Hepatocyte (in vitro differentiated cells): ENCODE data around the gene MEGF8. TPM values are rescaled to one million over a fixed set of nuclear protein-coding genes. Genes with fewer than 3 reads are reported as not detected.

Experiments used
- DNase-seq: peaks from one replicate; pipeline ENCODE4 v3.0.0-alpha.2; 2016; ENCODE audit warnings: low spot score
- H2AFZ ChIP-seq: fragments of 200-600 bp; sonication (generic); 2 replicates; pipeline ENCODE4 v1.6.0; 2016; ENCODE audit warnings: antibody characterized with exemption, mild to moderate bottlenecking
- H3K27ac ChIP-seq: fragments of 200-600 bp; sonication (generic); 2 replicates; pipeline ENCODE4 v1.5.1; 2016; ENCODE audit warnings: mild to moderate bottlenecking
- H3K27me3 ChIP-seq: fragments of 200-600 bp; sonication (generic); 2 replicates; pipeline ENCODE4 v1.6.1; 2016
- H3K36me3 ChIP-seq: fragments of 200-600 bp; sonication (generic); replicated peaks from 2 replicates; pipeline ENCODE4 v1.5.1; 2016; ENCODE audit warnings: low read depth; ENCODE audit not compliant: insufficient read depth
- H3K4me1 ChIP-seq: fragments of 200-600 bp; sonication (generic); 2 replicates; pipeline ENCODE4 v1.5.1; 2016; ENCODE audit warnings: mild to moderate bottlenecking, moderate library complexity; ENCODE audit not compliant: insufficient read depth
- H3K4me2 ChIP-seq: fragments of 200-600 bp; sonication (generic); 2 replicates; pipeline ENCODE4 v1.6.0; 2016
- H3K4me3 ChIP-seq: fragments of 200-600 bp; sonication (generic); 2 replicates; pipeline ENCODE4 v1.5.1; 2016; ENCODE audit warnings: mild to moderate bottlenecking
- H3K79me2 ChIP-seq: fragments of 200-600 bp; sonication (generic); 2 replicates; pipeline ENCODE4 v1.6.0; 2017; ENCODE audit warnings: mild to moderate bottlenecking
- H3K9me2 ChIP-seq: fragments of 200-600 bp; sonication (generic); replicated peaks from 2 replicates; pipeline ENCODE4 v1.6.0; 2017; ENCODE audit warnings: mild to moderate bottlenecking; ENCODE audit not compliant: insufficient read depth
- H3K9me3 ChIP-seq: fragments of 200-600 bp; sonication (generic); 2 replicates; pipeline ENCODE4 v1.5.1; 2016; ENCODE audit warnings: low read depth, mild to moderate bottlenecking
- H4K20me1 ChIP-seq: fragments of 200-600 bp; sonication (generic); 2 replicates; pipeline ENCODE4 v1.6.0; 2016; ENCODE audit warnings: mild to moderate bottlenecking; ENCODE audit not compliant: insufficient read depth, poor library complexity, severe bottlenecking
- CTCF ChIP-seq: fragments of 200-600 bp; sonication (generic); IDR thresholded peaks from 2 replicates; pipeline ENCODE4 v1.5.1; 2016; ENCODE audit warnings: antibody characterized with exemption, mild to moderate bottlenecking; ENCODE audit not compliant: poor library complexity
- EZH2 ChIP-seq: fragments of 200-600 bp; sonication (generic); IDR thresholded peaks from 2 replicates; pipeline ENCODE4 v1.6.1; 2016; ENCODE audit warnings: antibody characterized with exemption, mild to moderate bottlenecking, borderline replicate concordance
- EZH2phosphoT487 ChIP-seq: fragments of 200-600 bp; sonication (generic); IDR thresholded peaks from one replicate; pipeline ENCODE4 v1.6.1; 2018; ENCODE audit warnings: antibody characterized with exemption, mild to moderate bottlenecking, low read depth, moderate library complexity; ENCODE audit not compliant: unreplicated experiment, severe bottlenecking
- WGBS: methylation state at CpG from one replicate; pipeline ENCODE4 v1.1.6; 2016; ENCODE audit warnings: low lambda C conversion rate; ENCODE audit errors: missing lambda C conversion rate; 5-methylcytosine and 5-hydroxymethylcytosine counted together
- polyA plus RNA-seq: library from polyadenylated mRNA; unstranded; fragments of >200 nt; fragmentation: Nextera tagmentation; extraction: Ambion mirVana; gene quantifications from 2 replicates; pipeline ENCODE4 v1.2.1, GENCODE V29; 2016
- total RNA-seq: library from RNA; depleted of rRNA; stranded (reverse); fragments of >200 nt; gene quantifications from 2 replicates; pipeline ENCODE4 v1.2.3, GENCODE V29; 2014

MEGF8 gene
- total and polyA plus RNA-seq, 2 experiments from 2014 or later: 8.3 to 19.2 TPM

DNA sequence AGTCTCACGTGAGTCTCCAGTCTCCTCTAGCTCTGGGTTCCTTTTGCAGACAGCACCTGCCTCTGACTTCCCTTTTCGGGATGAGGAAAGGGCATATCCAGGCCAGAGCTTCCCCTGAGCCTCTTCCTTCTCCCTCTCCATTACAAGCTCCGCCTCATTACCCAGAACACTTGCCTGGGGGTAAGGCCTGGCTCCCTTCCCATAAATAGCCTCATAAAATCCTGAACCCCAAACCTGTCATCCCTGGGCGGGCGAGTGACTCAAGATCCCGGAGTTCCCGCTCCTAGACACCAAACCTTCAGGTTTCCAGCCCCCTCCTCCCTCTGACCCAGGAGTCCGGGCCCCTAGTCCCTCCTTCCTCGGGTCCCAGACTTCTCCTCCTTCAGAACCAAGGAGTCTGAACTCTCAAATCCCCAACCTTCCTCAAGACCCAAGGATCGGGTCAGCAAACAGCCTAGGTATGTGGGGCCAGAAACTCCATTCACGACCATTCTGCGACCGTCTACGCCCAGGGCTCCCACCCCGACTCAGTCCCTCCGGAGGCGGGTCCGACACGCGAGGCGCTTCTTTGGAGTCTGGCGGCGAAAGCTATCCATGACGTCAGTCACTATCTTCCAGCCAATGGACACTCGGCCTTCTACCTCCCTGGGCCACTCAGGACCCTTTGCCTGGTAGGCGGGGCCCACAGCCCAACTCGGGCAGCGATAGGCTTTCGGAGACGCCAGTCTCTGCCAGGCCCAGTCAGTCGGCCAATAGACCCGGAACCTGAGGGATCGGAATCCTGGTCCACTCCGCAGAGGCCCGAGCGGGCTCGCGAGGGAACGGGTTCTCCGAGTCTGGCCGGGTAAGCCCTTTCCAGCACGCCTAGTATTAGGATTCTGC, 71.2 kb downstream of the MEGF8 start:
- 4% methylated on average over 42 of the region's 42 CpGs for WGBS

GRCh38 chr19:42397263-42398166, 72.1 kb downstream of the MEGF8 start:
- TF ChIP-seq CTCF (no peak), EZH2 (no peak), EZH2phosphoT487 (no peak)
- Histone ChIP-seq H4K20me1 (no peaks in the 10 kb centered on the region), H3K9me2 (no peaks in the 10 kb centered on the region), H3K79me2 (peaks cover 7% of the 10 kb centered on the region), H3K4me3 (peak overlapping the region; percentile 8), H3K4me1 (peaks cover 12% of the 10 kb centered on the region), H3K9me3 (no peaks in the 10 kb centered on the region), H3K27ac (peak overlapping the region; percentile 81), H2AFZ (peak overlapping the region; percentile 51), H3K27me3 (no peaks in the 10 kb centered on the region), H3K36me3 (no peaks in the 10 kb centered on the region), H3K4me2 (peak overlapping the region; percentile 88)
- WGBS: 27% methylated on average over 25 of the region's 25 CpGs
- no peak for DNase-seq

More for the DNA sequence above, 71.2 kb downstream of the MEGF8 start:
- Histone ChIP-seq H3K4me2 (peak overlapping the region; percentile 88), H3K27me3 (peaks cover 5% of the 10 kb centered on the region), H3K9me3 (no peaks in the 10 kb centered on the region), H3K9me2 (no peaks in the 10 kb centered on the region), H3K79me2 (peaks cover 7% of the 10 kb centered on the region), H4K20me1 (no peaks in the 10 kb centered on the region), H3K27ac (peak overlapping the region; percentile 81), H2AFZ (peak overlapping the region; percentile 51), H3K4me1 (peaks cover 12% of the 10 kb centered on the region), H3K36me3 (no peaks in the 10 kb centered on the region), H3K4me3 (peak overlapping the region; percentile 15)
- no peak for TF ChIP-seq CTCF
- no peak for TF ChIP-seq EZH2
- TF ChIP-seq EZH2phosphoT487: no peak
- DNase-seq: peak; percentile 98

DNA sequence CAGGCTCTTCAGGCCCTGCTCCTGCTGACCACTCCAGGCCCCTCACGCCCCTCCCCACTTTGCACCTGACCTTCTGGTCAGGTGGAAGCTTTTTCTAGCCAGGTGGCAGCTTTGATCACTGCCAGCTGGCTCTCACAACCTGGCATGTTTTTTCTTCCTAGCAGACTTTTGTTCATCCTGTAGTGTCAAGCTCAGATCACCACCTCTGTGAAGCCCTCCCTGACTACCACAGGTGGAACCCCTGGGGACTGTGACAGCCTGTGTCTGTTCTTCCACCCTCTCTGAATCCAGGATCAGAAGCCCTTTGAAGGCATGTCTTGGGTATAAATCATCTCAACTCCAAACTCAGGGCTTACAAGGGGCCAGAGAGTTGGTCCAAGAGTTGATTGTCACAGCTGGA, 75.0 kb downstream of the MEGF8 start:
- H3K27me3 ChIP-seq: no peaks in the 10 kb centered on the region
- no peak overlapping the region for H3K27ac ChIP-seq
- H3K4me1 ChIP-seq: peaks cover 12% of the 10 kb centered on the region
- peaks cover 7% of the 10 kb centered on the region for H3K79me2 ChIP-seq
- DNase-seq: no peak
- no peaks in the 10 kb centered on the region for H4K20me1 ChIP-seq
- 100% methylated on average over 1 of the region's 1 CpG for WGBS
- no peak overlapping the region for H3K4me3 ChIP-seq
- H3K36me3 ChIP-seq: no peaks in the 10 kb centered on the region
- H2AFZ ChIP-seq: no peak overlapping the region
- TF ChIP-seq CTCF (no peak), EZH2 (no peak), EZH2phosphoT487 (no peak)
- no peaks in the 10 kb centered on the region for H3K9me2 ChIP-seq
- H3K9me3 ChIP-seq: no peaks in the 10 kb centered on the region
- H3K4me2 ChIP-seq: no peak overlapping the region
